Hematopoietic multipotent progenitor cell treated with erythropoietin and hydrocortisone succinate and interleukin-3 and kit ligand, for 15 days (in vitro differentiated cells): ENCODE data around the gene ENTPD8.
"Not testable (repeated sequence)": the region's sequence is repeated elsewhere in the genome, so short reads cannot be mapped to it uniquely, and the experiment has no call there.

Experiments used
- DNase-seq: peaks from one replicate; pipeline ENCODE4 v3.0.0-alpha.2; 2015; ENCODE audit warnings: low spot score

ENTPD8 gene

GRCh38 chr9:137393176-137394150, 47.7 kb downstream of the ENTPD8 start:
- DNase-seq: no peak

GRCh38 chr9:137392232-137393007, 48.7 kb downstream of the ENTPD8 start:
- no peak for DNase-seq

DNA sequence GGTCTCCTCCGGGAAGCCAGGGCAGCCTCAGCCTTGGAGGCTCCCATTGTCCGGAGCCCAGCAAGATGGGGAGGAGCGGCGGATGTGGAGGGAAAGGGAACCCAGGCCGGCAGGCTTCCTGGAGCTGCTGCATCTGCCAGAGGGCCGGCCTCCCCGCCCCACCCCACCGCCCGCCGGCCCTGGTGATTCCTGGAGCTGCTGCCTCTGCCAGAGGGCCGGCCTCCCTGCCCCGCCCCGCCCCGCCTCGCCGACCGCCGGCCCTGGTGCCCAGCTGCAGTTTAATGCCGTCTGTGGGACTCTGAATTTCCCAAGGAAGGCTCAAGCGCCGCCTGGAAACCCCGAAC, 49.8 kb downstream of the ENTPD8 start:
- no peak for DNase-seq

GRCh38 chr9:137390553-137391410, 50.4 kb downstream of the ENTPD8 start:
- no peak for DNase-seq

- DNase-seq: no peak
These were observed 51.8 kb downstream of the ENTPD8 start for GRCh38 chr9:137389428-137389746.

DNA sequence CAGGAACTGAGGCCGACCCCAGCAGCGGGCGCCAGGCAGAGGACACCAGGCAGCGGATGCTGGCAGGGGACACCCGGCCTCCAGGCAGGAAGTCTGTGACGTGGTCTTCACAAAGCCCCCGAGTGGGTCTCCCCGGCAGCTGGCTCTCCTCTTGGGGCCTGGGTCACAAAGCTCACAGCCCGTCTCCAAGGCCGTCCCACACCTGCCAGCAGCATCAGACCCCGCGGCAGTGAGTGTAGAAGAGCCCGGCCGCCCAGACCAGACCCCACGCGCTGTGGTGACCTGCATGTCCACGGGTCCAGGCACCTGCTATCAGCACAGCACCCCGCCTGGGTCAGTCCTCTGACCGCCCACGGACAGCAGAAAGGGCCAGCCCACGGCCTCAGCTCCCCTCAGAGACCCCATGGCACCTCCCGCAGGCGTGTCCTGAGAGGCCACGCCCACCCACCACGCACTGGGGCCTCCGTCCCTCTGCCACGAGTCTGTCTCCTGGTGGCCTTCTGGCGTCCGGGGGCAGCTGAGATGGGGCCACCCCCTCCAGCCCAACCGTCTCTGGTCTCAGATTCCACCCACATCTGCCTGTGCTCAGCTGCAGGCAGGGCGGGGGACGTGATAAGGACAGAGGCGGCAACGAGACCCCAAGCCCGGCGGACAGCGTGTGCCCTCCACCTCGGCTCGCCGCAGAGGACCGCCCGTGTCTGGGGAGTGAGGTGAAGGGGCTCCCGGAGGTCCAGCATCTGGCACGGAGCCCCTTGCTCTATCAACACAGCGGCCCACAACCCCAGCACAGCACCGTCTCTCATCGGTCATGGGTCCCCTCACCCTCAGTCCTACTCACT, 52.3 kb downstream of the ENTPD8 start:
- no peak for DNase-seq

DNA sequence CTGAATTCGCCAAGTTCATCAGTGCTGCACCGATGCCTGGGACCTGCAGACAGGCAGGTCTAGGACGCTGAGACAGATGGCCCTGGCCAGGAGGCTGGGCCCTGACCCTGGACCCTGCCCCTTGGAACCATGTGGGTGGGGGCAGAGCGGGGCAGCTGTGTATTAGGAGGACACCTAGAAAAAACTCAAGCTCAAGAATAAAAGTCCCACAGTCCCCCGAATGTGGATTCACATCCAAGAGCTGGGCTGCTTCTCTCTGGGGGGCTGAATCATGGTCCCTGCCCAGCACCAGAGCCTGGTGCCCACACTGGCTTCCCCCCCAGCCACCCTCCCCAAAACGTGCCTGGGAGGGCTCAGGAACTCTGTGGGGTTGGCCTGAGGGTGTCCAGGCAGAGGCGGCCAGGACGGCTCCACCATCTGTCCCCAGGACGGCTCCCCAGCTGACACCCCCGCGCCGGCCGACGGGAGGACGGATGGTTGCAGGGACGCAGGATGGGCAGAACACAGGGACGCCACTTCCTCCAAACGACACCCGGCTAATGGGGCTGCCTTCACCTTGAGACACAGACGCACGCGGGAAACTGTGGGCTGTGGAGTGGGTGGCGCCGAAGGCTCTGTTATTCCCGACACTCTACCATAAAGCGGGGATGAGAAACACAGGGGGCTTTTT, 53.1 kb downstream of the ENTPD8 start:
- no peak for DNase-seq

- DNase-seq: no peak
These were observed 53.9 kb downstream of the ENTPD8 start for GRCh38 chr9:137387114-137387890.

GRCh38 chr9:137386507-137387113, 54.5 kb downstream of the ENTPD8 start:
- not testable (repeated sequence) for DNase-seq

DNA sequence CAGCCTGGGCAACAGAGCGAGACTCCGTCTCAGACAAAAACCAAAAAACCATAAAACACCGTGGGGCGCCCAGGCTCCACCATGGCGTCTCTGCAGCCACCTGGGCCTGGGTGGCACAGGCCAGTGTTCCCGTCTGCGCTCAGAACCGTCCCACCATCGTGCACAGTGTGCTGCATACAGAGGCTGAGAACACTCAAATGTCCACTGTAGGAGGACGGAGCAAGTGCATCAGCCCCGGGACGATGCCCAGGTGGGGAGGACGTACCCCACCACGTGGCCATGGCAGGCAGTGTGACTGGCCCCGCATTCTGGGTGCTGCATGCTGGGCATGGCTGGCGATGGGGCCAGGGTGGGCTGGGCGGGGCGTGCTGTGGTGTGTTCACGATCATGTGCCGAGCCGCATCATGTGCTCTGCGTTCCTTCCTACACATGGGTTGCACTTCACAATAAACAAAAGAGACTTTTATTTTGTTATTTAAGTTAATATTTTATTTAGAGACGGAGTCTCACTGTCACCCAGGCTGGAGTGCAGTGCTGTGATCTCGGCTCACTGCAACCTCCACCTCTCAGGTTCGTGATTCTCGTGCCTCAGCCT, 56.0 kb downstream of the ENTPD8 start:
- DNase-seq: no peak
